ENCODE results near the gene NFKBIZ.
"Not testable (repeated sequence)": the region's sequence is repeated elsewhere in the genome, so short reads cannot be mapped to it uniquely, and the experiment has no call there.

NFKBIZ gene

DNA sequence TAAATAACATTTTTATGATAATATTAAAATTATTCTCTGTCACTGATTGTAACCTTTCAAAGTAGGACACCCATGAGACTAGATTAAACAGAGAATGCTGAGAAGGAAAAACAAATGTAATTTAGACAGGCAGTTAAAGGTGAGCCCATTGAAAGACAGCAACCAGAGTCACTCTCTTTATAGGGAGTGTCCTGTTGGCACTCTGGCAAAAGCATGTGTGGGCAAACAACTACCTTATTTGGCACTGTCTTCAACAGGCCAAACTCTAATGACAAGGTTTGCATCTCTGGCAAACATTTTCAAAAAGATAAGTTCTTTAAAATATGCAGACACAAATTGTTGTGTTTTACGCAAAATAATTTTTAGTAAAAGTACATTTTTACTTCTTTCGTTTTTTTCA, 29.8 kb downstream of the NFKBIZ start:
- DNase-seq: no peak

DNA sequence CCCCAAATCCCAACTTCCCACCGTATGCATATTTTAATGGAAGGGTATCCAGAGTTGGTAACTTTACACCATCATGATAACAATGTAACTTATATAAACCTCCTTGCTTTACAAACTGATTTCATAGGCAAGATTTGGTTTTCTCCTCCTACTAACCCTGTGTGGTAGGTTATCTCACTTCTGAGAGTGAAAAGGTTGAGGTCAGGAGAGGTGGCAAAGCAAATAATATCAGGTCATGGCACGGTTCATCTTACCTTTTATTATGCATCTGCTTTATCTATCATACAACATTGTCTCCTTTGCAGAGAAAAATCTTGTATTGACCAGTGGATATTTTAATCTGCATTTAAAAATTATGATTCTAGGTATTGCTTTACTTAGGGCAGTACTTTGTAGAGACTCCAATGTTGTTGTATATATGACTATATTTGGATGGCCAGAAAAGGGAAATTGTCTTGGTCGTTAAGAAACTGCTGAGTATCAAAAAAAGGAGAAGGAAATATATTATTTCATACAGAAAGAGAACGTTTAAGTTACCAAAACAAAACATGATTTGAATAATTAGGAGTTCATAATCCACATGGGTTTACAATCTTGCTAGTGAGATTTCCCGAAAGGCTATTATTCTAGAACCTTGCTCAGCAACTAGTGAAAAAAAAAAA, 30.4 kb downstream of the NFKBIZ start:
- no peak for DNase-seq

DNA sequence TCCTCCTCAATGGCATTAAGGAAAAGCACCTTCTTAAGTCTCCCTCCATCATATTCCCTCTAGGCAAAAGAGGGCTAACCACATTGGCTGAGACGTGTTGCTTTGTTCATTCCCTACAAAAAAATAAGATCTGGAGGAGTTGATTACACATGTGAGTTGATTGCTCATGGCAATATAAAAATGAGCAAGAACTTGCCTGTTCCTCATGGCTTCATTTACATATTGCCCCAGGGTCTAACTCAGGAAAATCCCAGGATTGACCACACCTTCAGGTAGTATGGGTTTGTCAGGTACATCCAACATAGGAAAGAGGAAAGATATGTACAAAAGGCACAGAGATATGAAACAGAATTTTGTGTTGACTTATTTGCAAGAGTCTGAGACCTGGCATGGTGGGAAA, 35.5 kb downstream of the NFKBIZ start:
- DNase-seq: no peak

DNA sequence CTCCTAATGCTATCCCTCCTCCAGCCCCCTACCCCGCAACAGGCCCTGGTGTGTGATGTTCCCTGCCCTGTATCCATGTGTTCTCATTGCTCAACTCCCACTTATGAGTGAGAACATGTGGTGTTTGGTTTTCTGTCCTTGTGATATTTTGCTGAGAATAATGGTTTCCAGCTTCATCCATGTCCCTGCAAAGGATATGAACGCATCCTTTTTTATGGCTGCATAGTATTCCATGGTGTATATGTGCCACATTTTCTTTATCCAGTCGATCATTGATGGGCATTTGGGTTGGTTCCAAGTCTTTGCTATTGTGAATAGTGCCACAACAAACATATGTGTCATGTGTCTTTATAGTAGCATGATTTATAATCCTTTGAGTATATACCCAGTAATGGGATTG, 36.3 kb downstream of the NFKBIZ start:
- not testable (repeated sequence) for DNase-seq

DNA sequence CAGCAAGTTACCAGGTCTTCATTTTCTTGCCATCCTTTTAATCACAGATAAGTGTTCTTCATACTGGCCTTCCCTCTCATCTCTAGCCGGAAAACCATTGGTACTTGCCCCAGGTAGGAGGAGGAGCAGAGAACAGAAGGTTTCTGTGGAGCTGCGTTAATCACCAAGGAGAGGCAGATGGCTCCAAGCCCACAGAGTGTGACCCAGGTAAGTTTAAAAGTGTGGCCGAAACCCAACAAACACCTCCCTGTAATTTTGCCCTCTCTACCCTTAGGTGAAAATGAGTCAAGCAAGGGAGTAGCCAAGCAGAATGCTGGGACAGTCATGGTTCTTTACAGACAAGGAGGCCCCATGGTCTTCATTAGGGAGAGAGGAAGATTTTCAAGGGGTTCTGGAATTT, 37.3 kb downstream of the NFKBIZ start:
- no peak for DNase-seq

DNA sequence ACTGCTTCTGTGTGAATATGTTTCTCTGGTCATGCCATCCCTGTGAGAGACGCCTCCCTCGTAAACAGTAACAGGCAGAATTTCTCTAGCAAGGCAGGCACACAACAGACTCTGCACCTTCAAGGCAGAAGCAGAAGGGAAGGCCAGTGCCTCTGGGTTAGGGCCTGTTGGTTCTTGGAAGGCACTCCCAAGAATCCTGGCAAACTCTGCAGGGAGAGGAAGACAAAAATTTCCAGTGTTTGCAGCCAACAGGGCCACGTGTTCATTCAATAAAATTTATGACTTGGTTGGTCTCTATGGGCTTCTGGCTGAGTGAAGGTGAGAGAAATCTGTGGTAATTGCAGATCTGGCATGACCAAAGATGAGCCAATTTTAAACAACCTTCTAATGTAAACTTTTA, 39.3 kb downstream of the NFKBIZ start:
- DNase-seq: no peak

DNA sequence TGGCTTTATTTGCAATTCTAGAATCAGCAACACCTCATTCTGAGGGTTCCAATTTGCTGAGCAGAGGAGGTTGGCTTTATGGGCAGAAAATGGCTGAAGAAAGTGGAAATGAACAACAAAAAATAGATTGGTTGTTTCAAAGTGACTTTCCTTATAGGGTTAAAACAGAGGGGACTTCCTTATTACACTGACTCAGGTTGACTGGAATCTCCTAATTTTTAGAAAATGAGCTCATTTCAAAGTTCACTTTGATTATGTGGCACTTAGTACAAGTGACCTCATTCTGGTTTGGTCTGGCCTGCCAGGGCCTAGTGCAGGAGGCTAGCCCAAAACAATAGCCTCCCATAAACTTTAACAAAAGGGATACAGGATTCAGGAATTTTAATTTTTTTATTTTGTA, 41.4 kb downstream of the NFKBIZ start:
- DNase-seq: no peak

DNA sequence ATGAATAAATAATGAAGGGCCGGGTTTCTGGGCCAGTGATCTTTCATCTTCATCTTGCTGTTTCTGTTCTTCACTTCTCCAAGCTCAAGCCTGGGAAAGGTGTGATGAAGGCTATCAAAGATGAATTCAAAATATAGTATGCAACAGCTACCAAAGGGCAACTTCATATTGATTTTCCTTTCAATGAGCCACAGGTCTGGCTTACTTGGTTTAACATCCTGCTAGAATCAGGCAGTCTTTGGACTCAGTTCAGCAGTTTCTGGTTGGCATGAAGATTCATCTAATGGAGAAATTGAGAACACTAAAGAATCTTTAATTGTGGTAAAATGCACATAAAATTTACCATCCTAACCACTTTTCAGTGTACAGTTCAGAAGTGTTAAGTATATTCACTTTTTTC, 43.3 kb downstream of the NFKBIZ start:
- no peak for DNase-seq

DNA sequence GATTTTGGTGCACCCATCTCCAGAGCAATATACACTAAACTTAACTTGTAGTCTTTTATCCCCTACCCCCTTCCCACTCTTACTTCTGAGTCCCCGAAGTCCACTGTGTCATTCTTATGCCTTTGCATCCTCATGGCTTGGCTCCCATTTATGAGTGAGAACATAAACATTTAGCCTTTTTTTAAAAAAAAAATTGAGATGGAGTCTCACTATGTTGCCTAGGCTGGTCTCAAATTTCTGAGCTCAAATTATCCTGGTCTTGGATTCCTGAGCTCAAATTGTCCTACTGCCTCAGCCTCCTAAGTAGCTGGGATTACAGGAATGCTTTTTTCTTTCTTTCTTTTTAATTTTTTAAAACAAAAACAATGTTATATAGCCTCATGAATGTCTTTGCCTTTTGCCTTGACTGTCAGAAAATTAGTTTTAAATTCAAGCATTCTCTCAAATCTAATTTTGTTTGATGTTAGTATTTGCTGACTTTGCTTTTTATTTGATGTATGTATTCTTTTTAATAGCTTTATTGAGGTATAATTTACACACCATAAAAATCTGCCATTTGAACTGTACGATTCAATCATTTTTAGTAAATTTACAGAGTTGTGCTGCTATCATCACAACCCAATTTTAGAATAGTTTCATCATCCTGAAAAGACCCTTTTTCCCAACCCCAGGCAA, 46.9 kb downstream of the NFKBIZ start:
- no peak for DNase-seq

DNA sequence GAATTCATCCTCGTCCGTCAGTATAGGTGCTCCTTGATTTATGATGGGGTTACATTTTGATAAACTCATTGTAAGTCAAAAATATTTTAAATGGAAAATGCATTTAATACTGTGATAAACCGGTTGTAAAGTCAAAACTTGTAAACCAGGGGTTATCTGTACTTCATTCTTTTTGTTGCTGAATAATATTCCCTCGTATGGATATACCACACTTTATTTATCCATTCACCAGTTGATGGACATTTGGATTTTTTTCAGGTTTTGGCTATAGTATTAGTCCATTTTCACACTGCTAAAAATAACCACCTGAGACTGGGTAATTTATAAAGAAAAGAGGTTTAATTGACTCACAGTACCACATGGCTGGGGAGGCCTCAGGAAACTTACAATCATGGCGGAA, 47.7 kb downstream of the NFKBIZ start:
- no peak for DNase-seq

DNA sequence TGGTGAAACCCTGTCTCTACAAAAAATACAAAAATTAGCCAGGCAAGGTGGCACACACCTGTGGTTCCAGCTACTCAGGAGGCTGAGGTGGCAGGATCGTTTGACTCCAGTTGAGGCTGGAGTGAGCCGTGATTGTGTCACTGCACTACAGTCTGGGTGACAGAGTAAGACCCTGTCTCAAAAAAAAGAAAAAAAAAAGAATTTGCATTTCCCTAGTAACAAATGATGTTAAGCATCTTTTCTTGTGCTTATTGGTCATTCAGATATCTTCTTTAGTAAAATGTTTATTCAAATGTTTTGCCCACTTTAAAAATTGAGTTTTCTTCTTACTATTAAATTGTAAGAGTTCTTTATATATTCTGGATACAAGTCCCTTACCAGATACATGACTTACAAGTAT, 48.7 kb downstream of the NFKBIZ start:
- no peak for DNase-seq

DNA sequence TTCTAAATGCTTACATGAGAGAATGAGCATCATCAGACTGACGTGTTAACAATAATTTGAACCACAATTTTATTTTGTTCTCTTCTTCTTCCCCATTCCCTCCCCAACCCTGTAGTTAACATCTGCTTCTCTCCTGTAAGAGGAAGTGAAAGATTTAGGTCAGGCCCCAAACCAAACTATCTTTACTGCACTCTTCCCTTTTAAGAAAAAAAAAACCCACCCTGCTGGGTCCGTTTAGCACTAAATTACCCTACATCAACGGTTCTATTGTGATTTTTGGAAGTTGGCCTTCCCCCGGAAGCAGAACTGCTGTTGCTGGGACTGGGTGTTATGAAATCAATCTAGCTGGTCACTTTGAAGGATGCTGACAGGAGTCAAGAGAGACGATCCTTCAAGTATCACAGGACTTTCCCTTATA, 49.4 kb downstream of the NFKBIZ start:
- DNase-seq: peak; percentile 20 to 62

DNA sequence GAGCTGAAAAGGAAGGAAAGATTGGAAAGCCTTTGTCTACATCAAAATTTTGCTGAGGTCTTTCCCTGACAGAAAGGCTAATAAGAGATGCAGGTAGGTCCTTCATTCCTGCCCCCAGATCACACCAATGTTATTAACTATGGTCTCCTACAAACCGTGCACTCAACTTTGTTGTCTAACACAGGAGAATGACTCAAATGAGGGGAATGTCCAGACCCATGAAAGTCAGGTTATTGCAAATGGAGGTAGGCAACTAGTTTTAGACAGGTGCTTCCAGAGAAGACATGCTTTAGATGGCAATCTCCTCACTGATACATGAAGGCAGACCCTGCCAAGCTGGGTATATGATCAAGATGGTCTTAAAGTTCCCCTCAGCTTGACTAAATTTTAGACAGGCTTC, 51.0 kb downstream of the NFKBIZ start:
- DNase-seq: no peak

DNA sequence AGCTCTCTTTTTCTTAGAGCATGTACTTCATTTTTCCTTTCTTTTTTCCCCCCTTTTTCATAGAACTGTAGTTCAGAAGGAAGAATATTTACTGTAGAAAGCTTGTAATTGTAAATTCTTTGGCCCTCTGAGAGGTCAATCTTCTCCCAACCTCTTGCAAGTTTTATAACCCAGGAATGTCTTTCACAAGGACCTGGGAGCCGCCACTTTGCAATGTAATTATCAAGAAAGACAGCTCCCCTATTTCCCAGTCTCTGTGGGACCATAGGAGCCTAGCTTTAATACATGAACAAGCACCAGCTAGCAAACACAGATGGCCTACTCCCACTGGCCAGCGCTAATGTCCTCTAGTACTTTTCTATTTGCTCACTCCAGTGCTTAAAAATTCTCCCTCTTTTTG, 51.4 kb downstream of the NFKBIZ start:
- no peak for DNase-seq

DNA sequence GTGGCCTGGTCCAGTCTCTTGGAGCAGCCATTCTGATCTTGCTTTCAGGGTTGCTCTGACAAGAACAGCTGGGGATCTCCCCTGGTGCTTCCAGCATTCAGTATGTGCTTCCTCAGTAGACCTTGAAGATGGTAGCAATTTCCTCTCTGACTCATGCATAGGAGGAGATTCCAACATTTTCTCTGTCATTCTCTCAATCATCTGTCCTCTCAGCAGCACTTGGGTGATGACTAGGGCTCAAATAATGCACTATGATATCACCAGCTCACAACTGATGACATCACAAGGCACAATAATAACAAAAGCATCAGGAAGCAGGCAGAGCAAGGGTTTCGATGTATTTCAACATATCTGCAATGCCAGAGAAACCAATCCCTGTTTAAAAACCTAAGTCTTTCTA, 52.7 kb downstream of the NFKBIZ start:
- DNase-seq: peak; percentile 15 to 66

DNA sequence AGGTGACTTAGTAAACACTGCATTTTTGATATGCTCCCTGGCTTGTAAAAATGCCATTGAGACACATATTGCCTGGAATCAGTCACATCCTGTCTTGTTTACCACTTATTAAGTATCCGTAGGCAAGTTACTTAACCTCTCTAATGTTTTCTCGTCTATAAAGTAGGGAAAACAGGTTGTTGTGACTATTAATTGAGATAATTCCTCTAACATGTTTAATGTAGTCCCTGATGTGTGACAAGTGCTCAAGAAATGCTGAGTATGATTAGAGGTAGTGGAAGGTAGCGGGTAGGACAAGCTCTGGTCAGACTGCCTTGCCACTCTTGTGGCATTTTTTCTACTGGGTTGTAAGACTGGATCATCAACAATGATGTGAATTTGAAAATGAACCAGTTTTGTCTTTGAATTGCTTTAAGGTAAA, 54.1 kb downstream of the NFKBIZ start:
- no peak for DNase-seq

DNA sequence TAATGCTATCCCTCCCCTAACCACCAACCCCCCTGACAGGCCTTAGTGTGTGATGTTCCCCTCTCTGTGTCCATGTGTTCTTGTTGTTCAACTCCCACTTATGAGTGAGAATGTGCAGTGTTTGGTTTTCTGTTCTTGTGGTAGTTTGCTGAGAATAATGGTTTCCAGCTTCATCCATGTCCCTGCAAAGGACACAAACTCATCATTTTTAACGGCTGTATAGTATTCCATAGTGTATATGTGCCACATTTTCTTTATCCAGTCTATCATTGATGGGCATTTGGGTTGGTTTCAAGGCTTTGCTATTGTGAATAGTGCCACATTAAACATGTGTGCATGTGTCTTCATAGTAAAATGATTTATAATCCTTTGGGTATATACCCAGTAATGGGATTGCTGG, 56.3 kb downstream of the NFKBIZ start:
- DNase-seq: not testable (repeated sequence)
